Measurements from ENCODE around the gene CSH2. TPM values are rescaled to one million over a fixed set of nuclear protein-coding genes. Genes with fewer than 3 reads are reported as not detected.

CSH2 gene
- total and polyA plus RNA-seq, 2 of the 13 experiments (the other 11 are each of a cell fraction or from before 2014, with no cell fraction given), result not detected

DNA sequence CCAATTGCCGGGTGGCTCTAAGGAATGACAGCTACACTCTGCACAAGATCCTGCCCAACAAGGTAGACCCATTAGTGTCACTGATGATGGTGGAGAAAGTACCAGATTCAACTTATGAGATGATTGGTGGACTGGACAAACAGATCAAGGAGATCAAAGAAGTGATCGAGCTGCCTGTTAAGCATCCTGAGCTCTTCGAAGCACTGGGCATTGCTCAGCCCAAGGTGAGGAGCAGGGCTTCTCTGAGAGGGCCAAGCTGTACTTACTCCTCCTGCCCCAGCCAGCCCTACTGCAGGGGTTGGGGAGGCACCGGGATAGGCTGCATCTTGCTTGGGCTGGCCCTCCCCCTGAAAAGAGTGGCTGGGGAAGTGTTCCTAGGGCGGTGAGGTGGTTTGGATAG is 43.2 kb downstream of the CSH2 start (continued):
- TF ChIP-seq NONO (IDR thresholded peaks at IDR 0.05) (no peak), NONO (CRISPR knock-in tag; conservative IDR thresholded peaks at IDR 0.05) (0 out of 2 replicates have a peak, but pooled peaks have one; percentile 37), KDM2A (CRISPR knock-in tag; IDR thresholded peaks at IDR 0.05; ENCODE audit: borderline replicate concordance, low read depth) (0 out of 2 replicates have a peak, but pooled peaks have one; percentile 12), ZC3H4 (CRISPR knock-in tag; IDR thresholded peaks at IDR 0.05; ENCODE audit: borderline replicate concordance) (no peak), ZNF567 (CRISPR knock-in tag; IDR thresholded peaks at IDR 0.05; ENCODE audit: borderline replicate concordance) (no peak), PAF1 (CRISPR knock-in tag; IDR thresholded peaks at IDR 0.05) (0 out of 2 replicates have a peak, but pooled peaks have one; percentile 48), MIXL1 (CRISPR knock-in tag; IDR thresholded peaks at IDR 0.05) (no peak), AGO2 (optimal IDR thresholded peaks at IDR 0.05; ENCODE audit: low read depth, low read length) (peak; percentile 10), ZC3H13 (CRISPR knock-in tag; IDR thresholded peaks at IDR 0.05) (0 out of 2 replicates have a peak, but pooled peaks have one; percentile 50), ZNF780A (CRISPR knock-in tag; IDR thresholded peaks at IDR 0.05) (no peak), ZNF546 (CRISPR knock-in tag; conservative IDR thresholded peaks at IDR 0.05) (no peak), KLF9 (CRISPR knock-in tag; IDR thresholded peaks at IDR 0.05; ENCODE audit: low read depth) (no peak), MTF2 (CRISPR knock-in tag; IDR thresholded peaks at IDR 0.05; ENCODE audit: borderline replicate concordance) (no peak), ZNF672 (CRISPR knock-in tag; IDR thresholded peaks at IDR 0.05) (0 out of 2 replicates have a peak, but pooled peaks have one; percentile 39)
- TF ChIP-seq, protein P1, sequence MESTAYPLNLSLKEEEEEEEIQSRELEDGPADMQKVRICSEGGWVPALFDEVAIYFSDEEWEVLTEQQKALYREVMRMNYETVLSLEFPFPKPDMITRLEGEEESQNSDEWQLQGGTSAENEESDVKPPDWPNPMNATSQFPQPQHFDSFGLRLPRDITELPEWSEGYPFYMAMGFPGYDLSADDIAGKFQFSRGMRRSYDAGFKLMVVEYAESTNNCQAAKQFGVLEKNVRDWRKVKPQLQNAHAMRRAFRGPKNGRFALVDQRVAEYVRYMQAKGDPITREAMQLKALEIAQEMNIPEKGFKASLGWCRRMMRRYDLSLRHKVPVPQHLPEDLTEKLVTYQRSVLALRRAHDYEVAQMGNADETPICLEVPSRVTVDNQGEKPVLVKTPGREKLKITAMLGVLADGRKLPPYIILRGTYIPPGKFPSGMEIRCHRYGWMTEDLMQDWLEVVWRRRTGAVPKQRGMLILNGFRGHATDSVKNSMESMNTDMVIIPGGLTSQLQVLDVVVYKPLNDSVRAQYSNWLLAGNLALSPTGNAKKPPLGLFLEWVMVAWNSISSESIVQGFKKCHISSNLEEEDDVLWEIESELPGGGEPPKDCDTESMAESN (CRISPR knock-in tag; conservative IDR thresholded peaks at IDR 0.05), result no peak
- TF ChIP-seq, protein P2, sequence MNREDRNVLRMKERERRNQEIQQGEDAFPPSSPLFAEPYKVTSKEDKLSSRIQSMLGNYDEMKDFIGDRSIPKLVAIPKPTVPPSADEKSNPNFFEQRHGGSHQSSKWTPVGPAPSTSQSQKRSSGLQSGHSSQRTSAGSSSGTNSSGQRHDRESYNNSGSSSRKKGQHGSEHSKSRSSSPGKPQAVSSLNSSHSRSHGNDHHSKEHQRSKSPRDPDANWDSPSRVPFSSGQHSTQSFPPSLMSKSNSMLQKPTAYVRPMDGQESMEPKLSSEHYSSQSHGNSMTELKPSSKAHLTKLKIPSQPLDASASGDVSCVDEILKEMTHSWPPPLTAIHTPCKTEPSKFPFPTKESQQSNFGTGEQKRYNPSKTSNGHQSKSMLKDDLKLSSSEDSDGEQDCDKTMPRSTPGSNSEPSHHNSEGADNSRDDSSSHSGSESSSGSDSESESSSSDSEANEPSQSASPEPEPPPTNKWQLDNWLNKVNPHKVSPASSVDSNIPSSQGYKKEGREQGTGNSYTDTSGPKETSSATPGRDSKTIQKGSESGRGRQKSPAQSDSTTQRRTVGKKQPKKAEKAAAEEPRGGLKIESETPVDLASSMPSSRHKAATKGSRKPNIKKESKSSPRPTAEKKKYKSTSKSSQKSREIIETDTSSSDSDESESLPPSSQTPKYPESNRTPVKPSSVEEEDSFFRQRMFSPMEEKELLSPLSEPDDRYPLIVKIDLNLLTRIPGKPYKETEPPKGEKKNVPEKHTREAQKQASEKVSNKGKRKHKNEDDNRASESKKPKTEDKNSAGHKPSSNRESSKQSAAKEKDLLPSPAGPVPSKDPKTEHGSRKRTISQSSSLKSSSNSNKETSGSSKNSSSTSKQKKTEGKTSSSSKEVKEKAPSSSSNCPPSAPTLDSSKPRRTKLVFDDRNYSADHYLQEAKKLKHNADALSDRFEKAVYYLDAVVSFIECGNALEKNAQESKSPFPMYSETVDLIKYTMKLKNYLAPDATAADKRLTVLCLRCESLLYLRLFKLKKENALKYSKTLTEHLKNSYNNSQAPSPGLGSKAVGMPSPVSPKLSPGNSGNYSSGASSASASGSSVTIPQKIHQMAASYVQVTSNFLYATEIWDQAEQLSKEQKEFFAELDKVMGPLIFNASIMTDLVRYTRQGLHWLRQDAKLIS (CRISPR knock-in tag; IDR thresholded peaks at IDR 0.05), result no peak
- TF ChIP-seq, protein P3, sequence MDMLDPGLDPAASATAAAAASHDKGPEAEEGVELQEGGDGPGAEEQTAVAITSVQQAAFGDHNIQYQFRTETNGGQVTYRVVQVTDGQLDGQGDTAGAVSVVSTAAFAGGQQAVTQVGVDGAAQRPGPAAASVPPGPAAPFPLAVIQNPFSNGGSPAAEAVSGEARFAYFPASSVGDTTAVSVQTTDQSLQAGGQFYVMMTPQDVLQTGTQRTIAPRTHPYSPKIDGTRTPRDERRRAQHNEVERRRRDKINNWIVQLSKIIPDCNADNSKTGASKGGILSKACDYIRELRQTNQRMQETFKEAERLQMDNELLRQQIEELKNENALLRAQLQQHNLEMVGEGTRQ (IDR thresholded peaks at IDR 0.05; ENCODE audit: low read depth, low read length), result no peak
- TF ChIP-seq, protein P3 (CRISPR knock-in tag; IDR thresholded peaks at IDR 0.05; ENCODE audit: borderline replicate concordance), result no peak
- TF ChIP-seq, protein P4, sequence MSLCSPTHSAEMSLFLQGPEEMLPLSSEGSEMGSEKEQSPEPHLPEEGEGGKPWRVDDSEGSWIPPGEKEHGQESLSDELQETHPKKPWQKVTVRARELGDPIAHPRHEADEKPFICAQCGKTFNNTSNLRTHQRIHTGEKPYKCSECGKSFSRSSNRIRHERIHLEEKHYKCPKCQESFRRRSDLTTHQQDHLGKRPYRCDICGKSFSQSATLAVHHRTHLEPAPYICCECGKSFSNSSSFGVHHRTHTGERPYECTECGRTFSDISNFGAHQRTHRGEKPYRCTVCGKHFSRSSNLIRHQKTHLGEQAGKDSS (CRISPR knock-in tag; IDR thresholded peaks at IDR 0.05; ENCODE audit: borderline replicate concordance, low read depth), result no peak
- TF ChIP-seq, protein P5, sequence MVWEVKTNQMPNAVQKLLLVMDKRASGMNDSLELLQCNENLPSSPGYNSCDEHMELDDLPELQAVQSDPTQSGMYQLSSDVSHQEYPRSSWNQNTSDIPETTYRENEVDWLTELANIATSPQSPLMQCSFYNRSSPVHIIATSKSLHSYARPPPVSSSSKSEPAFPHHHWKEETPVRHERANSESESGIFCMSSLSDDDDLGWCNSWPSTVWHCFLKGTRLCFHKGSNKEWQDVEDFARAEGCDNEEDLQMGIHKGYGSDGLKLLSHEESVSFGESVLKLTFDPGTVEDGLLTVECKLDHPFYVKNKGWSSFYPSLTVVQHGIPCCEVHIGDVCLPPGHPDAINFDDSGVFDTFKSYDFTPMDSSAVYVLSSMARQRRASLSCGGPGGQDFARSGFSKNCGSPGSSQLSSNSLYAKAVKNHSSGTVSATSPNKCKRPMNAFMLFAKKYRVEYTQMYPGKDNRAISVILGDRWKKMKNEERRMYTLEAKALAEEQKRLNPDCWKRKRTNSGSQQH (CRISPR knock-in tag; IDR thresholded peaks at IDR 0.05; ENCODE audit: low read depth), result no peak
